ENCODE results near the gene CHRFAM7A. TPM values are rescaled to one million over a fixed set of nuclear protein-coding genes. Genes with fewer than 3 reads are reported as not detected.
"Not testable (repeated sequence)": the region's sequence is repeated elsewhere in the genome, so short reads cannot be mapped to it uniquely, and the experiment has no call there.

Gene CHRFAM7A
- total and polyA plus RNA-seq, 2 of the 8 experiments (the other 6 are each of a cell fraction or from before 2014, with no cell fraction given), result 3.1 to 3.3 TPM

GRCh38 chr15:30315704-30316103 is 77.6 kb downstream of the CHRFAM7A start:
- H2AFZ ChIP-seq (ENCODE audit: low read length); H4K8ac ChIP-seq (ENCODE audit: extremely low read depth, insufficient read depth, low read length); H2BK20ac ChIP-seq (ENCODE audit: low read length); H3K23ac ChIP-seq (ENCODE audit: insufficient read length); H3K4me2 ChIP-seq (ENCODE audit: insufficient read depth in 1 of 2, low read depth in 2 of 2, low read length in 2 of 2); H3K18ac ChIP-seq (ENCODE audit: extremely low read depth, low read length); H3K4ac ChIP-seq (replicated peaks; ENCODE audit: insufficient read length, low read depth, low read length); H2AK5ac ChIP-seq (ENCODE audit: low read depth, low read length); H3K23me2 ChIP-seq (ENCODE audit: low read depth, low read length); POLR2A ChIA-PET (ENCODE audit: partially characterized antibody); H2BK120ac ChIP-seq (replicated peaks; ENCODE audit: low read depth, low read length); H4K20me1 ChIP-seq (replicated peaks in 1 of 2; ENCODE audit: control insufficient read depth in 1 of 2, insufficient read depth in 2 of 2, low read length in 2 of 2); FAIRE-seq; H3K14ac ChIP-seq (ENCODE audit: insufficient read length); H3K36me3 ChIP-seq (ENCODE audit: control insufficient read depth in 2 of 4, insufficient read depth in 4 of 4, low read length in 3 of 4); H3K27ac ChIP-seq (ENCODE audit: low read depth, low read length); H3K27me3 ChIP-seq (replicated peaks in 1 of 4; ENCODE audit: control insufficient read depth in 3 of 4, extremely low read depth in 1 of 4, insufficient read depth in 3 of 4, low read length in 3 of 4); H2BK5ac ChIP-seq (ENCODE audit: low read depth, low read length); H4K5ac ChIP-seq (ENCODE audit: insufficient read length, low read depth, low read length); H3K4me1 ChIP-seq (replicated peaks in 1 of 4; ENCODE audit: control insufficient read depth in 3 of 4, insufficient read depth in 4 of 4, low read length in 3 of 4); H2BK15ac ChIP-seq (ENCODE audit: low read length); DNase-seq (ENCODE audit: low read depth in 1 of 2, low spot score in 2 of 2); H3K79me1 ChIP-seq (ENCODE audit: low read depth, low read length); H4K91ac ChIP-seq (replicated peaks; ENCODE audit: insufficient read length, low read length); H2BK12ac ChIP-seq (ENCODE audit: low read depth, low read length); H3K56ac ChIP-seq (replicated peaks; ENCODE audit: insufficient read length, low read depth, low read length); H3K79me2 ChIP-seq (ENCODE audit: control insufficient read depth in 1 of 2, insufficient read depth in 2 of 2, low read length in 2 of 2); H3K9me3 ChIP-seq (ENCODE audit: insufficient read depth in 2 of 2, low read depth in 1 of 2, low read length in 1 of 2); H3K4me3 ChIP-seq (ENCODE audit: extremely low read depth in 1 of 4, insufficient read depth in 2 of 4, low read depth in 3 of 4, low read length in 4 of 4); CTCF ChIA-PET (ENCODE audit: partially characterized antibody); H3K9ac ChIP-seq (replicated peaks in 1 of 4; ENCODE audit: extremely low read depth in 1 of 4, low read depth in 3 of 4, low read length in 3 of 4): not testable (repeated sequence)
- no CpG with 5 or more reads among the region's 3 CpGs for WGBS, 2 experiments (ENCODE audit: extremely low coverage in 1 of 2, insufficient coverage in 1 of 2, insufficient read length in 1 of 2, insufficient replicate concordance in 2 of 2, low coverage in 1 of 2, low lambda C conversion rate in 2 of 2, missing lambda C conversion rate in 1 of 2)

- H3K9me3 ChIP-seq (ENCODE audit: insufficient read depth in 2 of 2, low read depth in 1 of 2, low read length in 1 of 2); H3K27ac ChIP-seq (ENCODE audit: low read depth, low read length); H3K4me2 ChIP-seq (ENCODE audit: insufficient read depth in 1 of 2, low read depth in 2 of 2, low read length in 2 of 2); H3K4ac ChIP-seq (replicated peaks; ENCODE audit: insufficient read length, low read depth, low read length); H3K18ac ChIP-seq (ENCODE audit: extremely low read depth, low read length); H2BK12ac ChIP-seq (ENCODE audit: low read depth, low read length); POLR2A ChIA-PET (ENCODE audit: partially characterized antibody); H3K79me1 ChIP-seq (ENCODE audit: low read depth, low read length); H3K14ac ChIP-seq (ENCODE audit: insufficient read length); H3K9ac ChIP-seq (replicated peaks in 1 of 4; ENCODE audit: extremely low read depth in 1 of 4, low read depth in 3 of 4, low read length in 3 of 4); H2BK5ac ChIP-seq (ENCODE audit: low read depth, low read length); CTCF ChIA-PET (ENCODE audit: partially characterized antibody); H2AK5ac ChIP-seq (ENCODE audit: low read depth, low read length); H4K5ac ChIP-seq (ENCODE audit: insufficient read length, low read depth, low read length); H2BK15ac ChIP-seq (ENCODE audit: low read length); H4K91ac ChIP-seq (replicated peaks; ENCODE audit: insufficient read length, low read length); H3K23ac ChIP-seq (ENCODE audit: insufficient read length); H2BK20ac ChIP-seq (ENCODE audit: low read length); H3K27me3 ChIP-seq (replicated peaks in 1 of 4; ENCODE audit: control insufficient read depth in 3 of 4, extremely low read depth in 1 of 4, insufficient read depth in 3 of 4, low read length in 3 of 4); H3K4me3 ChIP-seq (ENCODE audit: extremely low read depth in 1 of 4, insufficient read depth in 2 of 4, low read depth in 3 of 4, low read length in 4 of 4); H2BK120ac ChIP-seq (replicated peaks; ENCODE audit: low read depth, low read length); H3K4me1 ChIP-seq (replicated peaks in 1 of 4; ENCODE audit: control insufficient read depth in 3 of 4, insufficient read depth in 4 of 4, low read length in 3 of 4); DNase-seq (ENCODE audit: low read depth in 1 of 2, low spot score in 2 of 2); H3K23me2 ChIP-seq (ENCODE audit: low read depth, low read length); H3K36me3 ChIP-seq (ENCODE audit: control insufficient read depth in 2 of 4, insufficient read depth in 4 of 4, low read length in 3 of 4); H3K56ac ChIP-seq (replicated peaks; ENCODE audit: insufficient read length, low read depth, low read length); H3K79me2 ChIP-seq (ENCODE audit: control insufficient read depth in 1 of 2, insufficient read depth in 2 of 2, low read length in 2 of 2); H4K20me1 ChIP-seq (replicated peaks in 1 of 2; ENCODE audit: control insufficient read depth in 1 of 2, insufficient read depth in 2 of 2, low read length in 2 of 2); FAIRE-seq; H2AFZ ChIP-seq (ENCODE audit: low read length); H4K8ac ChIP-seq (ENCODE audit: extremely low read depth, insufficient read depth, low read length): not testable (repeated sequence)
These were observed 82.8 kb downstream of the CHRFAM7A start for GRCh38 chr15:30310575-30310974.
